Panc1 (cell line): Measurements from ENCODE around the gene TESK2. TPM values are rescaled to one million over a fixed set of nuclear protein-coding genes. Genes with fewer than 3 reads are reported as not detected.

Source experiments
- ATAC-seq: fragments of 200-7000 bp; cut with Tn5 transposase; 2 replicates; pipeline ENCODE4 v1.9.1; 2020; ENCODE audit warnings: mild to moderate bottlenecking, moderate library complexity
- BruUV-seq: library from RNA; stranded (reverse); fragments of 400-500 nt; replicated peaks from 2 replicates; lab custom pipeline; 2021; lab: Mats Ljungman, UMichigan
- CTCF ChIA-PET: fragments of 300-600 bp; sonication (Branson Sonifier 250); formaldehyde crosslinking; loops from one replicate; lab custom pipeline; 2022; ENCODE audit warnings: antibody characterized with exemption; lab: Charles Lee
- POLR2A ChIA-PET: fragments of 300-600 bp; sonication (Branson Sonifier 250); formaldehyde crosslinking; loops from one replicate; lab custom pipeline; 2022; ENCODE audit warnings: antibody characterized with exemption; lab: Charles Lee
- DNase-seq: peaks from one replicate; pipeline ENCODE4 v3.0.0-alpha.2; 2010; ENCODE audit warnings: low read depth, low spot score
- H3K27ac ChIP-seq: 2 replicates; pipeline ENCODE4 v1.5.1; 2011; ENCODE audit warnings: mild to moderate bottlenecking, low read length, inconsistent platforms
- H3K27me3 ChIP-seq: fragments of 200-500 bp; sonication (Bioruptor generic); 2 replicates; pipeline ENCODE4 v1.6.0; 2014; ENCODE audit warnings: low read length, inconsistent platforms; ENCODE audit not compliant: control insufficient read depth, insufficient read depth
- H3K36me3 ChIP-seq: fragments of 200-500 bp; sonication (Bioruptor generic); 2 replicates; pipeline ENCODE4 v1.5.1; 2014; ENCODE audit warnings: inconsistent platforms, mild to moderate bottlenecking, low read length, moderate library complexity; ENCODE audit not compliant: control insufficient read depth, insufficient read depth
- H3K4me1 ChIP-seq: 2 replicates; pipeline ENCODE4 v1.5.1; 2011; ENCODE audit warnings: inconsistent platforms, mild to moderate bottlenecking, low read length, moderate library complexity; ENCODE audit not compliant: control insufficient read depth, insufficient read depth
- H3K4me3 ChIP-seq, 2 experiments: 2 replicates each; pipeline ENCODE4 v1.5.1; 2011 to 2012; ENCODE audit warnings: low read depth in 2 of 2, low read length in 2 of 2, mild to moderate bottlenecking in 2 of 2, inconsistent platforms in 1 of 2, moderate library complexity in 1 of 2
- H3K9me3 ChIP-seq: fragments of 200-500 bp; sonication (Bioruptor generic); 2 replicates; pipeline ENCODE4 v1.5.1; 2014; ENCODE audit warnings: low read depth, mild to moderate bottlenecking, inconsistent platforms, low read length, moderate library complexity; ENCODE audit not compliant: control insufficient read depth, insufficient read depth
- CTCF ChIP-seq: fragments of 450-650 bp; IDR thresholded peaks from 2 replicates; pipeline ENCODE4 v1.5.1; 2017; ENCODE audit warnings: mild to moderate bottlenecking
- POLR2AphosphoS5 ChIP-seq: IDR thresholded peaks from 2 replicates; pipeline ENCODE4 v1.6.1; 2012; ENCODE audit warnings: mild to moderate bottlenecking, low read depth, low read length, moderate library complexity
- REST ChIP-seq, 2 experiments: IDR thresholded peaks; 2 replicates each; pipeline ENCODE4 v1.6.1; 2011 to 2012; ENCODE audit warnings: low read depth in 2 of 2, control low read depth in 1 of 2, low read length in 1 of 2, mild to moderate bottlenecking in 1 of 2, moderate library complexity in 1 of 2; ENCODE audit not compliant: insufficient read depth in 1 of 2
- SIN3A ChIP-seq: IDR thresholded peaks from 2 replicates; pipeline ENCODE4 v1.6.1; 2012; ENCODE audit warnings: low read depth, mild to moderate bottlenecking, low read length, moderate library complexity, borderline replicate concordance; ENCODE audit not compliant: insufficient read depth
- TCF7L2 ChIP-seq: IDR thresholded peaks from 2 replicates; pipeline ENCODE4 v1.6.1; 2011; ENCODE audit warnings: mild to moderate bottlenecking, low read depth, low read length, inconsistent platforms
- in situ Hi-C: cut with HindIII; loops from 2 replicates; pipeline ENCODE4 v1.10.0; 2016; ENCODE audit warnings: low sequenced_read_pairs, low pct_unique_long_range_greater_than_20kb
- intact Hi-C: fragments of 100-400 bp; cut with micrococcal nuclease; formaldehyde crosslinking; loops from one replicate; pipeline ENCODE4 v1.10.0; 2022; ENCODE audit not compliant: unreplicated experiment
- total RNA-seq: library from RNA; stranded (reverse); gene quantifications from one replicate; pipeline ENCODE4 v1.2.1, GENCODE V29; 2021; ENCODE audit not compliant: unreplicated experiment

TESK2 gene
- total RNA-seq, 1 experiment from 2014 or later, result 3.3 TPM

GRCh38 chr1:45444609-45445131 lies 46.3 kb downstream of the TESK2 start:
- intact Hi-C loops, result no loop called here
- TF ChIP-seq REST (IDR thresholded peaks at IDR 0.05; ENCODE audit: insufficient read depth in 1 of 2, low read depth in 2 of 2, low read length in 1 of 2) (no peak), POLR2AphosphoS5 (no peak), CTCF (no peak), SIN3A (no peak), TCF7L2 (no peak)
- Histone ChIP-seq H3K4me1 (no peaks in the 10 kb centered on the region), H3K9me3 (no peaks in the 10 kb centered on the region), H3K4me3 (no peak overlapping the region), H3K27ac (no peak overlapping the region), H3K36me3 (no peaks in the 10 kb centered on the region), H3K27me3 (no peaks in the 10 kb centered on the region)
- DNase-seq (no peak), ATAC-seq (no peak)
- POLR2A ChIA-PET, result no interaction called here
- CTCF ChIA-PET, result no interaction called here
- in situ Hi-C loops, result no loop called here
- BruUV-seq, result no TSS peak

DNA sequence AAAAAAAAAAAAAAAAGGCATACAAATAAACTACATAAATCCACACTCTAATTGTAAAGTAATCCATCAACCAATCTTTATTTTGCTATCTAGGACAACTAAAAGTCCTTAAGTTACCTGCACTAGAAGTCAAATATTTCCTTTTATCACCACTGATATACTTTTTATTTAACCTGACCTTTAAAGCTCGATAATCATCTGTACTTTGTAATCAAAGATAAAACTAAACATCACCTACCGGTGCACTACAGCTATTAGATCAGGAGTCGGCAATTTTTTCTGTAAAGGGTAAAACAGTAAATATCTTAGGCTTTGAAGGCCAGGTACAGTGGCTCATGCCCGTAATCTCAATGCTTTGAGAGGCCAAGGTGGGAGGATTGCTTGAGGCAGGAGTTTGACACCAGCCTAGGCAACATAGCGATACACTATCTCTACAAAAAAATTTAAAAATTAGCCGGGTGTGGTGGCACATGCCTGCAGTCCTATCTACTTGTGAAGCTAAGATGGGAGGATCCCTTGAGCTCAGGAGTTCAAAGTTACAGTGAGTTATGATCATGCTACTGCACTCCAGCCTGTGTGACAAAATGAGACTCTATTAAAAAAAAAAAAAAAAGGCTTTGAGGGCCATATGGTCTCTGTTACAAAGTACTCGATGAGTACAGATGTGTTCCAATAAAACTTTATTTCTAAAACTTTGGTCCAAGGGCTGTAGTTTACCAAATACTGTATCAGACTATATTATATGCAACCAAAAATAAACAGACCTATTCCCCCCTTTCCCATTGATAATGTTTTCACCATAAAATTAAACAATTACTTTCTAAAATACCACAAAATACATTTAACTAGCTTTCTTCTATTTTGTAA lies 47.1 kb downstream of the TESK2 start:
- ChIA-PET POLR2A (no interaction called here), CTCF (no interaction called here)
- Histone ChIP-seq H3K27ac (no peak overlapping the region), H3K27me3 (no peaks in the 10 kb centered on the region), H3K36me3 (no peaks in the 10 kb centered on the region), H3K4me3 (no peak overlapping the region), H3K4me1 (no peaks in the 10 kb centered on the region), H3K9me3 (no peaks in the 10 kb centered on the region)
- no peak for ATAC-seq
- TF ChIP-seq REST (IDR thresholded peaks at IDR 0.05; ENCODE audit: insufficient read depth in 1 of 2, low read depth in 2 of 2, low read length in 1 of 2) (no peak), CTCF (no peak), SIN3A (no peak), TCF7L2 (no peak), POLR2AphosphoS5 (no peak)
- DNase-seq, result no peak
- in situ Hi-C loops (no loop called here), intact Hi-C loops (no loop called here)
- BruUV-seq, result no TSS peak
